GM12872 (cell line): ENCODE data around the gene PCSK6.

ENCODE experiments used
- CTCF ChIP-seq: IDR thresholded peaks from 3 replicates; pipeline ENCODE4 v1.5.1; 2011; ENCODE audit warnings: low read depth, mild to moderate bottlenecking, low read length, moderate library complexity; ENCODE audit not compliant: insufficient read depth

The PCSK6 gene

GRCh38 chr15:101431301-101431700, 58.2 kb downstream of the PCSK6 start:
- TF ChIP-seq CTCF = no peak

- no peak for TF ChIP-seq CTCF
These were observed 59.9 kb downstream of the PCSK6 start for GRCh38 chr15:101429646-101430045.

GRCh38 chr15:101429191-101429590, 60.3 kb downstream of the PCSK6 start:
- TF ChIP-seq CTCF = no peak

GRCh38 chr15:101428758-101429157, 60.7 kb downstream of the PCSK6 start:
- no peak for TF ChIP-seq CTCF

GRCh38 chr15:101427606-101428487, 61.7 kb downstream of the PCSK6 start:
- TF ChIP-seq CTCF = no peak

GRCh38 chr15:101426761-101427333, 62.7 kb downstream of the PCSK6 start:
- no peak for TF ChIP-seq CTCF

GRCh38 chr15:101425787-101426365, 63.6 kb downstream of the PCSK6 start:
- no peak for TF ChIP-seq CTCF
